GM12864 (cell line): ENCODE results near the gene PAK4.

ENCODE experiments used
- DNase-seq: peaks from one replicate; pipeline ENCODE4 v3.0.0-alpha.2; 2011; ENCODE audit warnings: low read depth
- H3K4me3 ChIP-seq: 2 replicates; pipeline ENCODE4 v1.5.1; 2011; ENCODE audit warnings: mild to moderate bottlenecking, low read depth, low read length, control low read depth
- CTCF ChIP-seq: IDR thresholded peaks from 2 replicates; pipeline ENCODE4 v1.5.1; 2011; ENCODE audit warnings: low read depth, mild to moderate bottlenecking, moderate library complexity, low read length, control low read depth, inconsistent platforms; ENCODE audit errors: missing control alignments

The PAK4 gene

GRCh38 chr19:39187552-39187943 lies 62.0 kb downstream of the PAK4 start:
- DNase-seq, result no peak
- H3K4me3 ChIP-seq, result no peak overlapping the region
- TF ChIP-seq CTCF, result no peak

- DNase-seq, result no peak
- H3K4me3 ChIP-seq, result no peak overlapping the region
- no peak for TF ChIP-seq CTCF
Measured at GRCh38 chr19:39188960-39189359, 63.4 kb downstream of the PAK4 start.

GRCh38 chr19:39190768-39191167 lies 65.2 kb downstream of the PAK4 start:
- H3K4me3 ChIP-seq, result no peak overlapping the region
- no peak for TF ChIP-seq CTCF
- DNase-seq, result no peak

- no peak for DNase-seq
- no peak for TF ChIP-seq CTCF
- no peak overlapping the region for H3K4me3 ChIP-seq
Measured at GRCh38 chr19:39192846-39193245, 67.3 kb downstream of the PAK4 start.

GRCh38 chr19:39193803-39194202 lies 68.2 kb downstream of the PAK4 start:
- no peak overlapping the region for H3K4me3 ChIP-seq
- DNase-seq, result no peak
- no peak for TF ChIP-seq CTCF

- TF ChIP-seq CTCF, result no peak
- DNase-seq, result no peak
- H3K4me3 ChIP-seq, result no peak overlapping the region
Measured at GRCh38 chr19:39194832-39195542, 69.4 kb downstream of the PAK4 start.

- no peak for TF ChIP-seq CTCF
- no peak overlapping the region for H3K4me3 ChIP-seq
- no peak for DNase-seq
Measured at GRCh38 chr19:39195755-39196154, 70.2 kb downstream of the PAK4 start.
